K562 (cell line): Measurements from ENCODE around the gene GRPR. TPM values are rescaled to one million over a fixed set of nuclear protein-coding genes. Genes with fewer than 3 reads are reported as not detected.

Experiments
- ATAC-seq: fragments of 200-7000 bp; cut with Tn5 transposase; 3 replicates; pipeline ENCODE4 v1.9.1; 2020; ENCODE audit warnings: moderate library complexity
- BruUV-seq: library from RNA; stranded (reverse); fragments of 400-500 nt; replicated peaks from 2 replicates; lab custom pipeline; 2021; lab: Mats Ljungman, UMichigan
- CTCF ChIA-PET: fragments of 300-600 bp; formaldehyde crosslinking; extraction: SDS; loops from one replicate; lab custom pipeline; 2021; ENCODE audit warnings: low intra/inter-chr PET ratio; lab: Yijun Ruan, JAX
- POLR2A ChIA-PET: fragments of 300-600, 350-650 bp; sonication (Branson Sonifier 250); formaldehyde crosslinking; extraction: SDS; loops from one replicate; lab custom pipeline; 2021; ENCODE audit warnings: antibody characterized with exemption, inconsistent platforms; lab: Yijun Ruan, JAX
- DNase-seq, 4 experiments: peaks; one replicate each; pipeline versions ENCODE4 v3.0.0 to v3.0.0-alpha.2; 2011 to 2018; ENCODE audit warnings: low spot score in 3 of 4, mixed read lengths in 3 of 4; ENCODE audit errors: extremely low read depth in 1 of 4
- FAIRE-seq: peaks from 2 replicates; lab custom pipeline; 2011; peaks lifted over from hg19 to GRCh38; lab: Jason Lieb, UNC
- H2AFZ ChIP-seq: 2 replicates; pipeline ENCODE4 v1.6.0; 2011; ENCODE audit warnings: low read depth, low read length, control low read depth, inconsistent platforms
- H3K27ac ChIP-seq: fragments of 200-600 bp; 3 replicates; pipeline ENCODE4 v1.8.0; 2011; ENCODE audit warnings: low read depth, mild to moderate bottlenecking, control low read depth, inconsistent platforms, low read length, moderate library complexity, mixed read lengths; ENCODE audit errors: extremely low read depth
- H3K27me3 ChIP-seq, 2 experiments: fragments of 300-600 bp in 1 of 2; 2 replicates in 1 of 2; 3 replicates in 1 of 2; pipeline versions ENCODE4 v1.6.0 to v1.8.0; 2011; ENCODE audit warnings: inconsistent platforms in 2 of 2, low read length in 2 of 2, mild to moderate bottlenecking in 1 of 2, mixed read lengths in 1 of 2, moderate library complexity in 1 of 2; ENCODE audit not compliant: control insufficient read depth in 2 of 2, insufficient read depth in 2 of 2
- H3K36me3 ChIP-seq: fragments of 300-600 bp; 3 replicates; pipeline ENCODE4 v1.8.0; 2011; ENCODE audit warnings: mild to moderate bottlenecking, low read length, inconsistent platforms; ENCODE audit not compliant: control insufficient read depth, insufficient read depth
- H3K4me1 ChIP-seq, 2 experiments: fragments of 200-600 bp in 1 of 2; replicated peaks in 1 of 2; 2 replicates in 1 of 2; 3 replicates in 1 of 2; pipeline versions ENCODE4 v1.5.1 to v1.8.0; 2011; ENCODE audit warnings: inconsistent platforms in 2 of 2, low read length in 2 of 2, mild to moderate bottlenecking in 1 of 2, mixed read lengths in 1 of 2, moderate library complexity in 1 of 2; ENCODE audit not compliant: control insufficient read depth in 2 of 2, insufficient read depth in 2 of 2
- H3K4me2 ChIP-seq: 2 replicates; pipeline ENCODE4 v1.6.1; 2011; ENCODE audit warnings: low read length, control low read depth, inconsistent platforms, mixed read lengths; ENCODE audit not compliant: insufficient read depth
- H3K4me3 ChIP-seq: fragments of 200-600 bp; sonication (generic), shearing (Covaris generic); 2 replicates; pipeline ENCODE4 v1.5.1; 2016; ENCODE audit warnings: control low read depth, inconsistent platforms
- H3K79me2 ChIP-seq: fragments of 200-600 bp; 3 replicates; pipeline ENCODE4 v1.8.0; 2011; ENCODE audit warnings: low read length, inconsistent platforms; ENCODE audit not compliant: control insufficient read depth, insufficient read depth
- H3K9ac ChIP-seq, 2 experiments: 2 replicates each; pipeline versions ENCODE4 v1.6.0 to v1.6.1; 2011; ENCODE audit warnings: low read depth in 2 of 2, low read length in 2 of 2, control low read depth in 1 of 2, inconsistent platforms in 1 of 2, mild to moderate bottlenecking in 1 of 2, mixed read lengths in 1 of 2; ENCODE audit not compliant: insufficient read depth in 1 of 2
- H3K9me1 ChIP-seq: one replicate; pipeline ENCODE4 v1.6.0; 2011; ENCODE audit warnings: inconsistent platforms, mild to moderate bottlenecking, low read length, moderate library complexity; ENCODE audit not compliant: control insufficient read depth, insufficient read depth
- H3K9me3 ChIP-seq: replicated peaks from 2 replicates; pipeline ENCODE4 v1.5.1; 2011; ENCODE audit warnings: low read depth, low read length, inconsistent platforms; ENCODE audit not compliant: control insufficient read depth, insufficient read depth
- H4K20me1 ChIP-seq: replicated peaks from 2 replicates; pipeline ENCODE4 v1.6.1; 2011; ENCODE audit warnings: low read length, inconsistent platforms, mixed read lengths; ENCODE audit not compliant: control insufficient read depth, insufficient read depth
- COPS2 ChIP-seq: fragments of 450-650 bp; conservative IDR thresholded peaks from 2 replicates; pipeline ENCODE4 v1.6.1; 2016; ENCODE audit warnings: mild to moderate bottlenecking, moderate library complexity
- DIDO1 ChIP-seq: fragments of 450-650 bp; IDR thresholded peaks from 2 replicates; pipeline ENCODE4 v1.6.1; 2016; ENCODE audit warnings: low read depth, missing biosample characterization, missing genetic modification characterization
- ETV5 ChIP-seq: sonication (generic); formaldehyde crosslinking; IDR thresholded peaks from 2 replicates; pipeline ENCODE4 v1.4.0; 2020; ENCODE audit warnings: low read depth, mild to moderate bottlenecking, missing genetic modification reagents
- FOSL1 ChIP-seq: fragments of 200-800 bp; sonication (Bioruptor generic); conservative IDR thresholded peaks from 2 replicates; pipeline ENCODE4 v1.6.1; 2016; ENCODE audit warnings: missing genetic modification characterization, missing compliant biosample characterization
- JUN ChIP-seq, 2 experiments: sonication (generic) in 1 of 2; formaldehyde crosslinking in 1 of 2; IDR thresholded peaks; 2 replicates each; pipeline versions ENCODE4 v1.6.1 to v1.8.0; 2012 to 2022; ENCODE audit warnings: borderline replicate concordance in 2 of 2, mild to moderate bottlenecking in 2 of 2, improper control_type of control experiment in 1 of 2, low read depth in 1 of 2, low read length in 1 of 2, missing genetic modification reagents in 1 of 2
- JUND ChIP-seq, 2 experiments: IDR thresholded peaks; 2 replicates in 1 of 2; 3 replicates in 1 of 2; pipeline ENCODE4 v1.6.1; 2011; ENCODE audit warnings: borderline replicate concordance in 2 of 2, low read depth in 2 of 2, low read length in 2 of 2, improper control_type of control experiment in 1 of 2, missing biosample characterization in 1 of 2, missing genetic modification characterization in 1 of 2, missing genetic modification reagents in 1 of 2
- MAFF ChIP-seq: IDR thresholded peaks from 2 replicates; pipeline ENCODE4 v1.6.1; 2012; ENCODE audit warnings: low read length, improper control_type of control experiment
- MAFG ChIP-seq: fragments of 450-650 bp; conservative IDR thresholded peaks from 2 replicates; pipeline ENCODE4 v1.6.1; 2016; ENCODE audit warnings: missing genetic modification characterization, missing compliant biosample characterization
- SIN3A ChIP-seq, 2 experiments: fragments of 150-350 bp in 1 of 2; IDR thresholded peaks; 2 replicates each; pipeline ENCODE4 v1.6.1; 2011 to 2016; ENCODE audit warnings: borderline replicate concordance in 2 of 2, low read depth in 2 of 2, low read length in 2 of 2, mild to moderate bottlenecking in 2 of 2, moderate library complexity in 2 of 2; ENCODE audit not compliant: control insufficient read depth in 1 of 2
- SRF ChIP-seq, 2 experiments: fragments of 250-450, 450-650 bp in 1 of 2; sonication (Bioruptor Pico) in 1 of 2; sonication (generic) in 1 of 2; formaldehyde crosslinking; IDR thresholded peaks; 2 replicates each; pipeline versions ENCODE4 v1.5.0 to v1.5.1; 2020 to 2022; ENCODE audit warnings: mild to moderate bottlenecking in 1 of 2, missing genetic modification reagents in 1 of 2
- TAF15 ChIP-seq: fragments of 200-400 bp; formaldehyde crosslinking; IDR thresholded peaks from 2 replicates; pipeline ENCODE4 v1.6.1; 2017; ENCODE audit warnings: mild to moderate bottlenecking, low read depth, low read length, moderate library complexity
- TAF7 ChIP-seq: fragments of 450-650 bp; IDR thresholded peaks from 2 replicates; pipeline ENCODE4 v1.6.1; 2016; ENCODE audit warnings: missing genetic modification characterization, missing compliant biosample characterization
- ZNF133 ChIP-seq: fragments of 250-450 bp; sonication (Bioruptor Pico); IDR thresholded peaks from 2 replicates; pipeline ENCODE4 v1.4.0; 2020; ENCODE audit warnings: mild to moderate bottlenecking
- ZNF316 ChIP-seq: fragments of 450-650 bp; IDR thresholded peaks from 2 replicates; pipeline ENCODE4 v1.6.1; 2016
- ZNF551 ChIP-seq: fragments of 250-450 bp; sonication (Bioruptor Pico); IDR thresholded peaks from 2 replicates; pipeline ENCODE4 v1.5.0; 2021; ENCODE audit warnings: mild to moderate bottlenecking, moderate library complexity
- in situ Hi-C: fragments of 300-500 bp; cut with MboI; formaldehyde crosslinking; loops from 4 replicates; pipeline ENCODE4 v1.15.0; 2018; ENCODE audit warnings: inconsistent platforms, mixed read lengths
- intact Hi-C: fragments of 100-400 bp; cut with micrococcal nuclease; formaldehyde crosslinking; loops from 2 replicates; pipeline ENCODE4 v1.14.2; 2022
- polyA plus RNA-seq, 8 experiments: library from polyadenylated mRNA; depleted of rRNA in 4 of 8; stranded (reverse) in 5 of 8; unstranded in 3 of 8; fragments of >200 nt; fragmentation: Nextera tagmentation in 2 of 8; fragmentation: Illumina TruSeq in 1 of 8; extraction: Ambion mirVana in 2 of 8; extraction: Trizol in 1 of 8; gene quantifications; 2 replicates each; pipeline versions ENCODE4 v1.2.1 to v1.2.3, GENCODE V29; 2011 to 2014; ENCODE audit warnings: inconsistent platforms in 1 of 8, missing spikeins in 1 of 8
- total RNA-seq, 7 experiments: library from RNA; depleted of rRNA in 6 of 7; stranded (reverse); fragments of >200 nt in 6 of 7; fragmentation: Illumina TruSeq in 2 of 7; extraction: Trizol in 2 of 7; gene quantifications; 2 replicates each; pipeline versions ENCODE4 v1.2.1 to v1.2.3, GENCODE V29; 2011 to 2021; ENCODE audit warnings: low replicate concordance in 1 of 7
- TF ChIP-seq, protein P1 (sequence below): fragments of 450-650 bp; conservative IDR thresholded peaks from 2 replicates; pipeline ENCODE4 v1.6.1; 2016; ENCODE audit warnings: missing genetic modification characterization, low read depth, mild to moderate bottlenecking, control low read depth, missing compliant biosample characterization
- TF ChIP-seq, protein P2 (sequence below): fragments of 450-650 bp; IDR thresholded peaks from 2 replicates; pipeline ENCODE4 v1.7.0; 2016; ENCODE audit warnings: borderline replicate concordance

Gene GRPR
- total and polyA plus RNA-seq, 9 of the 15 experiments (the other 6 are each of a cell fraction or from before 2014, with no cell fraction given), result 0.06 to 0.11 TPM; not detected in 7

DNA sequence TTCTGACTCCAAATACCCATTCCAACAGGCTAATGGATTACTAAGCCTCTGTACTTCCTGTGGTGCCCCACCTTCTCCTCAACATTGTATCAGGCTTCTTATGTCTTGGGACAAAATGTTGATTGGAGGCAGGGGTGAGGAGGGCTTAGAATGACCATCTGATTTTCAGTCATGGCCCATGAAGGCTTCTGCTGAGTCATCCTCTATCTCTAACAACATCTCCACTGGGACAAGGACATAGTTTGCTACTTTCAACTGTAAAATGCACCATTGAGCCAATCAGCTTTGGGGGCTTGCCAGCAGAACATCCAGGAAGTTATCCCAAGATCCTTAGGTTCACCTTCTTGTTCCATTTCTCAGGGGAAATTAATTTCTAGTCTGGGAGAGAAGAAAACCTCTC, 73.5 kb downstream of the GRPR start:
- ATAC-seq (peak; percentile 39; the same call in 2 of the 3 replicates), FAIRE-seq (peak; percentile 19), DNase-seq (peak in 3 of 4 experiments; percentile 4 to 29 (median 14))
- H3K27ac ChIP-seq, result peak overlapping the region; percentile 19; the same call in 1 of the 3 replicates
- H3K79me2 ChIP-seq, result no peaks in the 10 kb centered on the region
- peak overlapping the region; percentile 68 for H2AFZ ChIP-seq
- no peak overlapping the region for H3K9ac ChIP-seq
- no TSS peak for BruUV-seq
- no peak overlapping the region for H3K4me2 ChIP-seq
- no peaks in the 10 kb centered on the region for H3K27me3 ChIP-seq
- no peaks in the 10 kb centered on the region for H3K36me3 ChIP-seq
- no peaks in the 10 kb centered on the region for H4K20me1 ChIP-seq
- H3K9me1 ChIP-seq, result no peaks in the 10 kb centered on the region
- H3K4me3 ChIP-seq, result no peak overlapping the region
- ChIA-PET CTCF (no interaction called here), POLR2A (no interaction called here)
- intact Hi-C loops (no loop called here), in situ Hi-C loops (no loop called here)
- H3K4me1 ChIP-seq, result no peaks in the 10 kb centered on the region; a peak in 2 of 5 replicates
- H3K9me3 ChIP-seq, result no peaks in the 10 kb centered on the region
- TF ChIP-seq JUND (IDR thresholded peaks at IDR 0.05; ENCODE audit: borderline replicate concordance, low read depth, low read length) (peak; percentile 47; the same call in 1 of the 2 replicates), JUND (tag; IDR thresholded peaks at IDR 0.05; ENCODE audit: borderline replicate concordance, low read depth, low read length) (peak; percentile 22; the same call in 1 of the 3 replicates), ZNF133 (no peak), TAF15 (no peak), MAFF (peak; percentile 80), ETV5 (no peak), FOSL1 (tag) (peak; percentile 85), TAF7 (tag) (no peak), MAFG (tag) (peak; percentile 95), DIDO1 (tag) (no peak), ZNF316 (peak; percentile 88), SIN3A (IDR thresholded peaks at IDR 0.05; ENCODE audit: borderline replicate concordance in 2 of 2, control insufficient read depth in 1 of 2, low read depth in 2 of 2, low read length in 2 of 2) (no peak), ZNF551 (CRISPR knock-in tag) (no peak), SRF (CRISPR knock-in tag; IDR thresholded peaks at IDR 0.05) (no peak), JUN (IDR thresholded peaks at IDR 0.05; ENCODE audit: borderline replicate concordance, low read depth, low read length) (no peak), JUN (CRISPR knock-in tag; IDR thresholded peaks at IDR 0.05; ENCODE audit: borderline replicate concordance) (no peak), COPS2 (no peak)
- TF ChIP-seq, protein P1, sequence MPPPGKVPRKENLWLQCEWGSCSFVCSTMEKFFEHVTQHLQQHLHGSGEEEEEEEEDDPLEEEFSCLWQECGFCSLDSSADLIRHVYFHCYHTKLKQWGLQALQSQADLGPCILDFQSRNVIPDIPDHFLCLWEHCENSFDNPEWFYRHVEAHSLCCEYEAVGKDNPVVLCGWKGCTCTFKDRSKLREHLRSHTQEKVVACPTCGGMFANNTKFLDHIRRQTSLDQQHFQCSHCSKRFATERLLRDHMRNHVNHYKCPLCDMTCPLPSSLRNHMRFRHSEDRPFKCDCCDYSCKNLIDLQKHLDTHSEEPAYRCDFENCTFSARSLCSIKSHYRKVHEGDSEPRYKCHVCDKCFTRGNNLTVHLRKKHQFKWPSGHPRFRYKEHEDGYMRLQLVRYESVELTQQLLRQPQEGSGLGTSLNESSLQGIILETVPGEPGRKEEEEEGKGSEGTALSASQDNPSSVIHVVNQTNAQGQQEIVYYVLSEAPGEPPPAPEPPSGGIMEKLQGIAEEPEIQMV, result no peak
- TF ChIP-seq, protein P2, sequence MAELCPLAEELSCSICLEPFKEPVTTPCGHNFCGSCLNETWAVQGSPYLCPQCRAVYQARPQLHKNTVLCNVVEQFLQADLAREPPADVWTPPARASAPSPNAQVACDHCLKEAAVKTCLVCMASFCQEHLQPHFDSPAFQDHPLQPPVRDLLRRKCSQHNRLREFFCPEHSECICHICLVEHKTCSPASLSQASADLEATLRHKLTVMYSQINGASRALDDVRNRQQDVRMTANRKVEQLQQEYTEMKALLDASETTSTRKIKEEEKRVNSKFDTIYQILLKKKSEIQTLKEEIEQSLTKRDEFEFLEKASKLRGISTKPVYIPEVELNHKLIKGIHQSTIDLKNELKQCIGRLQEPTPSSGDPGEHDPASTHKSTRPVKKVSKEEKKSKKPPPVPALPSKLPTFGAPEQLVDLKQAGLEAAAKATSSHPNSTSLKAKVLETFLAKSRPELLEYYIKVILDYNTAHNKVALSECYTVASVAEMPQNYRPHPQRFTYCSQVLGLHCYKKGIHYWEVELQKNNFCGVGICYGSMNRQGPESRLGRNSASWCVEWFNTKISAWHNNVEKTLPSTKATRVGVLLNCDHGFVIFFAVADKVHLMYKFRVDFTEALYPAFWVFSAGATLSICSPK, result no peak
